Endodermal cell (in vitro differentiated cells): ENCODE results near the gene OR8A1. TPM values are rescaled to one million over a fixed set of nuclear protein-coding genes. Genes with fewer than 3 reads are reported as not detected.
"Not testable (repeated sequence)": the region's sequence is repeated elsewhere in the genome, so short reads cannot be mapped to it uniquely, and the experiment has no call there.

ENCODE experiments used
- DNase-seq: peaks from one replicate; pipeline ENCODE4 v3.0.0-alpha.2; 2017
- H3K27ac ChIP-seq: 2 replicates; pipeline ENCODE4 v1.5.1; 2013; ENCODE audit warnings: mild to moderate bottlenecking, low read depth, low read length, moderate library complexity
- H3K27me3 ChIP-seq: 2 replicates; pipeline ENCODE4 v1.6.1; 2013; ENCODE audit warnings: mild to moderate bottlenecking, low read length, moderate library complexity; ENCODE audit not compliant: insufficient read depth, control insufficient read depth, poor library complexity, severe bottlenecking
- H3K36me3 ChIP-seq: 2 replicates; pipeline ENCODE4 v1.7.0; 2013; ENCODE audit warnings: mild to moderate bottlenecking, low read length, moderate library complexity; ENCODE audit not compliant: control insufficient read depth, insufficient read depth
- H3K4me1 ChIP-seq: one replicate; pipeline ENCODE4 v1.7.0; 2013; ENCODE audit warnings: low read length; ENCODE audit not compliant: control insufficient read depth, insufficient read depth
- H3K4me3 ChIP-seq: 2 replicates; pipeline ENCODE4 v1.5.1; 2013; ENCODE audit warnings: mild to moderate bottlenecking, low read length, moderate library complexity
- H3K9ac ChIP-seq: 2 replicates; pipeline ENCODE4 v1.6.1; 2013; ENCODE audit warnings: mild to moderate bottlenecking, low read length, moderate library complexity; ENCODE audit not compliant: poor library complexity, severe bottlenecking; ENCODE audit errors: extremely low read depth
- H3K9me3 ChIP-seq: 2 replicates; pipeline ENCODE4 v1.6.1; 2013; ENCODE audit warnings: mild to moderate bottlenecking, low read length, moderate library complexity; ENCODE audit not compliant: control insufficient read depth
- H3K27ac Mint-ChIP-seq: 2 replicates; pipeline ENCODE4 v1.8.0; 2020; ENCODE audit warnings: mixed read lengths
- H3K27me3 Mint-ChIP-seq: 2 replicates; pipeline ENCODE4 v1.8.0; 2021; ENCODE audit warnings: mild to moderate bottlenecking, mixed read lengths; ENCODE audit not compliant: insufficient read depth
- H3K36me3 Mint-ChIP-seq: 2 replicates; pipeline ENCODE4 v1.8.0; 2020; ENCODE audit warnings: low read depth, mixed read lengths
- H3K4me1 Mint-ChIP-seq: 2 replicates; pipeline ENCODE4 v1.8.0; 2020; ENCODE audit warnings: mixed read lengths
- H3K4me3 Mint-ChIP-seq: 2 replicates; pipeline ENCODE4 v1.8.0; 2020; ENCODE audit warnings: mild to moderate bottlenecking, moderate library complexity, mixed read lengths
- H3K9me3 Mint-ChIP-seq: 2 replicates; pipeline ENCODE4 v1.8.0; 2020; ENCODE audit warnings: mild to moderate bottlenecking, mixed read lengths
- WGBS, 2 experiments: methylation state at CpG; one replicate each; pipeline versions ENCODE4 v1.1.5 to v1.1.7; 2013; ENCODE audit warnings: missing lambda C conversion rate in 2 of 2, mixed read lengths in 1 of 2; ENCODE audit not compliant: insufficient coverage in 1 of 2, insufficient read length in 1 of 2; 5-methylcytosine and 5-hydroxymethylcytosine counted together
- total RNA-seq, 2 donors: library from RNA; stranded (reverse); fragmentation: NEBNext Ultra II Directional in 1 of 2; extraction: Animal tissue kit (Norgen Biotek cat#: 25700) in 1 of 2; gene quantifications; 2 replicates in 1 of 2; 3 replicates in 1 of 2; pipeline ENCODE4 v1.2.1, GENCODE V29; 2021
- TF ChIP-seq, protein P1 (sequence below): fragments of 200-600 bp; sonication (generic); conservative IDR thresholded peaks from 2 replicates; pipeline ENCODE4 v1.5.0; 2021; ENCODE audit warnings: antibody characterized with exemption, mild to moderate bottlenecking

The OR8A1 gene
- total RNA-seq, 2 donors from 2014 or later, result 0.22 to 0.35 TPM

DNA sequence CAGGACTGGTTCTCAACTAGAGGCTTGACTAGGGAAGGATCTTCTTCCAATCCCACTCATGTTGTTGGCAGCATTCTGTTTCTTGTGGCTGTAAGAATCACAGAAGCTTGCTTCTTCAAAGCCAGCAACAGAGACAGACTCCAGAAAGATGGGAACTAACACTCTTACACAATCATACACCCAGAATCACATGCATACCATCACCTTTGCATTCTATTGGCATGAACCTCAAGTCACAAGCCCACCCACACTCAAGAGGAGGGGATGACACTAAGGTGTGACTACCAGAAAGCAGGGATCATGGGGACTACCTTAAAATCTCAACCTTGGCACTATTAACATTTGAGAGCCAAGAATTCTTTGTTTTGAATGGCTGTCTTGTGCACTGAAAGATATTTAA is 27.8 kb downstream of the OR8A1 start:
- Histone ChIP-seq H3K9ac (no peak overlapping the region), H3K27ac (no peak overlapping the region), H3K27me3 (no peaks in the 10 kb centered on the region), H3K4me1 (no peaks in the 10 kb centered on the region), H3K9me3 (no peaks in the 10 kb centered on the region), H3K4me3 (no peak overlapping the region), H3K36me3 (no peaks in the 10 kb centered on the region)
- H3K4me3 Mint-ChIP-seq, result no peak overlapping the region
- H3K4me1 Mint-ChIP-seq, result no peaks in the 10 kb centered on the region
- H3K27ac Mint-ChIP-seq, result no peak overlapping the region
- TF ChIP-seq, protein P1, sequence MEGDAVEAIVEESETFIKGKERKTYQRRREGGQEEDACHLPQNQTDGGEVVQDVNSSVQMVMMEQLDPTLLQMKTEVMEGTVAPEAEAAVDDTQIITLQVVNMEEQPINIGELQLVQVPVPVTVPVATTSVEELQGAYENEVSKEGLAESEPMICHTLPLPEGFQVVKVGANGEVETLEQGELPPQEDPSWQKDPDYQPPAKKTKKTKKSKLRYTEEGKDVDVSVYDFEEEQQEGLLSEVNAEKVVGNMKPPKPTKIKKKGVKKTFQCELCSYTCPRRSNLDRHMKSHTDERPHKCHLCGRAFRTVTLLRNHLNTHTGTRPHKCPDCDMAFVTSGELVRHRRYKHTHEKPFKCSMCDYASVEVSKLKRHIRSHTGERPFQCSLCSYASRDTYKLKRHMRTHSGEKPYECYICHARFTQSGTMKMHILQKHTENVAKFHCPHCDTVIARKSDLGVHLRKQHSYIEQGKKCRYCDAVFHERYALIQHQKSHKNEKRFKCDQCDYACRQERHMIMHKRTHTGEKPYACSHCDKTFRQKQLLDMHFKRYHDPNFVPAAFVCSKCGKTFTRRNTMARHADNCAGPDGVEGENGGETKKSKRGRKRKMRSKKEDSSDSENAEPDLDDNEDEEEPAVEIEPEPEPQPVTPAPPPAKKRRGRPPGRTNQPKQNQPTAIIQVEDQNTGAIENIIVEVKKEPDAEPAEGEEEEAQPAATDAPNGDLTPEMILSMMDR, result no peak
- H3K36me3 Mint-ChIP-seq, result no peaks in the 10 kb centered on the region
- no peaks in the 10 kb centered on the region for H3K27me3 Mint-ChIP-seq
- H3K9me3 Mint-ChIP-seq, result no peaks in the 10 kb centered on the region
- no peak for DNase-seq

DNA sequence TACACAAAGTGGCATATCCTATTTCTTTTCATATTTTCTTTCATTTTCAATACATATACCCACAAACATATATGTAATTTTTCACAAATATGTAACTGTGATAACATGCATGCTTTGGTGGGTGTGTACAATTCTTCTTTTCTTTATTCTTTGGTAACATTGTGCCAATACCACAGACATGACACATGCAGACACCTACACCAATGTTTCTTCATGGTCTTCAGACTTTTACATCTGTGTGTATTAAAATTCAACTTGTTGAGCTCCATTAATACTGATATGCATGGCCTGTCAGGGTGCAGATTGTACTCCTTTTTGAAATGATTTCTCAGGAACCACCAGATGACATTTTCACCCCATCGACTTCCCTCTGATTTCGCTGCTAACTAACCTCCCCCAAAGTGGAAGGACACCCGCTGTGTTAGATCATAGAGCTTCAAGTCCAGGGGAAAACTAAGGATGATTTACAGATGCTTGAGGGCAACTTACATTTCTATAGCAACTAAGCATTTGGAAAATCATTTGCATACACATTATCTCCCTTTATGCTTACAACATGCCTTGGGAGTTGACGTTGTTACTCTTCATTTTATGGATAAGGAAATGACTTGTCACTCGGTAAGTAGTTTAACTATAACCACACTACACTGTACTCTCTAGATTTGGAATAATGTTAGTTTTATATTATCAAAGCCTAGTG is 31.0 kb downstream of the OR8A1 start:
- H3K4me1 Mint-ChIP-seq, result no peaks in the 10 kb centered on the region

GRCh38 chr11:124602193-124602592 is 32.4 kb downstream of the OR8A1 start:
- H3K36me3 ChIP-seq, result no peaks in the 10 kb centered on the region
- no peak for DNase-seq
- H3K9me3 Mint-ChIP-seq, result no peaks in the 10 kb centered on the region
- no peaks in the 10 kb centered on the region for H3K27me3 Mint-ChIP-seq
- H3K9ac ChIP-seq, result no peak overlapping the region
- no peak overlapping the region for H3K4me3 Mint-ChIP-seq
- H3K27me3 ChIP-seq, result no peaks in the 10 kb centered on the region
- TF ChIP-seq, protein P1, result no peak
- H3K4me1 Mint-ChIP-seq, result no peaks in the 10 kb centered on the region
- no peak overlapping the region for H3K27ac ChIP-seq
- H3K4me3 ChIP-seq, result no peak overlapping the region
- 93 to 95% methylated on average over 3 of the region's 3 CpGs for WGBS, 2 experiments
- H3K4me1 ChIP-seq, result no peaks in the 10 kb centered on the region
- no peaks in the 10 kb centered on the region for H3K9me3 ChIP-seq
- H3K36me3 Mint-ChIP-seq, result no peaks in the 10 kb centered on the region
- no peak overlapping the region for H3K27ac Mint-ChIP-seq

More for the DNA sequence above, 31.0 kb downstream of the OR8A1 start:
- no peaks in the 10 kb centered on the region for H3K27me3 ChIP-seq
- no peak overlapping the region for H3K27ac ChIP-seq
- Mint-ChIP-seq H3K4me3 (no peak overlapping the region), H3K27me3 (no peaks in the 10 kb centered on the region), H3K36me3 (no peaks in the 10 kb centered on the region), H3K27ac (no peak overlapping the region), H3K9me3 (no peaks in the 10 kb centered on the region)
- no peak for DNase-seq
- WGBS, 2 experiments, result 50 to 58% methylated on average over 2 to 4 of the region's 5 CpGs
- H3K9me3 ChIP-seq, result no peaks in the 10 kb centered on the region
- no peak overlapping the region for H3K4me3 ChIP-seq
- no peak overlapping the region for H3K9ac ChIP-seq
- no peaks in the 10 kb centered on the region for H3K36me3 ChIP-seq
- TF ChIP-seq, protein P1, result no peak
- H3K4me1 ChIP-seq, result no peaks in the 10 kb centered on the region

GRCh38 chr11:124602723-124603122 is 32.9 kb downstream of the OR8A1 start:
- not testable (repeated sequence) for H3K4me3 ChIP-seq, H3K36me3 Mint-ChIP-seq, H3K27ac Mint-ChIP-seq, H3K4me1 ChIP-seq, H3K9me3 Mint-ChIP-seq, DNase-seq, H3K27me3 ChIP-seq, H3K4me3 Mint-ChIP-seq, H3K36me3 ChIP-seq, H3K27ac ChIP-seq, H3K4me1 Mint-ChIP-seq, H3K27me3 Mint-ChIP-seq, H3K9ac ChIP-seq, H3K9me3 ChIP-seq
- WGBS, 2 experiments, result 83 to 100% methylated on average over 1 to 2 of the region's 3 CpGs
